H1 (cell line): ENCODE results near the gene SKAP2. TPM values are rescaled to one million over a fixed set of nuclear protein-coding genes. Genes with fewer than 3 reads are reported as not detected.

Source experiments
- CTCF ChIA-PET: fragments of 300-600 bp; sonication (Branson Sonifier 250); formaldehyde crosslinking; loops from one replicate; lab custom pipeline; 2021; ENCODE audit not compliant: partially characterized antibody; lab: Charles Lee
- POLR2A ChIA-PET: fragments of 300-600 bp; sonication (Branson Sonifier 250); formaldehyde crosslinking; loops from one replicate; lab custom pipeline; 2021; ENCODE audit warnings: inconsistent platforms; ENCODE audit not compliant: partially characterized antibody; lab: Charles Lee
- DNase-seq, 2 experiments: peaks; one replicate each; pipeline versions ENCODE4 v3.0.0 to v3.0.0-alpha.2; 2010 to 2022; ENCODE audit warnings: low spot score in 2 of 2, low read depth in 1 of 2, mixed read lengths in 1 of 2
- FAIRE-seq: peaks from 2 replicates; lab custom pipeline; 2011; peaks lifted over from hg19 to GRCh38; lab: Jason Lieb, UNC
- H2AFZ ChIP-seq: 2 replicates; pipeline ENCODE4 v1.8.1; 2012; ENCODE audit warnings: low read length, inconsistent platforms
- H2AK5ac ChIP-seq: 2 replicates; pipeline ENCODE4 v1.6.1; 2013; ENCODE audit warnings: low read depth, low read length
- H2BK120ac ChIP-seq: replicated peaks from 2 replicates; pipeline ENCODE3; 2013; ENCODE audit warnings: low read depth, low read length, inconsistent platforms
- H2BK12ac ChIP-seq: 2 replicates; pipeline ENCODE4 v1.6.1; 2013; ENCODE audit warnings: low read depth, low read length
- H2BK15ac ChIP-seq: 2 replicates; pipeline ENCODE4 v1.6.1; 2013; ENCODE audit warnings: low read length
- H2BK20ac ChIP-seq: 2 replicates; pipeline ENCODE4 v1.6.1; 2013; ENCODE audit warnings: low read length
- H2BK5ac ChIP-seq: 2 replicates; pipeline ENCODE4 v1.6.1; 2013; ENCODE audit warnings: low read depth, low read length
- H3K14ac ChIP-seq: 2 replicates; pipeline ENCODE4 v1.6.1; 2013; ENCODE audit warnings: inconsistent platforms; ENCODE audit not compliant: insufficient read length
- H3K18ac ChIP-seq: 2 replicates; pipeline ENCODE4 v1.6.1; 2013; ENCODE audit warnings: low read length; ENCODE audit errors: extremely low read depth
- H3K23ac ChIP-seq: 2 replicates; pipeline ENCODE4 v1.6.1; 2013; ENCODE audit warnings: inconsistent platforms; ENCODE audit not compliant: insufficient read length
- H3K23me2 ChIP-seq: 2 replicates; pipeline ENCODE4 v1.6.1; 2013; ENCODE audit warnings: low read depth, low read length
- H3K27ac ChIP-seq: 2 replicates; pipeline ENCODE4 v1.6.1; 2011; ENCODE audit warnings: low read depth, low read length, inconsistent platforms
- H3K27me3 ChIP-seq, 4 experiments: replicated peaks in 1 of 4; 1 replicate in 1 of 4; 2 replicates in 3 of 4; pipeline versions ENCODE4 v1.6.1 to v1.8.1; 2011 to 2013; ENCODE audit warnings: low read length in 3 of 4, mild to moderate bottlenecking in 3 of 4, inconsistent platforms in 2 of 4, mixed read lengths in 2 of 4, moderate library complexity in 1 of 4; ENCODE audit not compliant: control insufficient read depth in 3 of 4, insufficient read depth in 3 of 4; ENCODE audit errors: extremely low read depth in 1 of 4
- H3K36me3 ChIP-seq, 4 experiments: 2 replicates each; pipeline versions ENCODE4 v1.6.1 to v1.8.1; 2011 to 2013; ENCODE audit warnings: mild to moderate bottlenecking in 4 of 4, low read length in 3 of 4, moderate library complexity in 2 of 4, control low read depth in 1 of 4, inconsistent platforms in 1 of 4; ENCODE audit not compliant: insufficient read depth in 4 of 4, control insufficient read depth in 2 of 4
- H3K4ac ChIP-seq: replicated peaks from 2 replicates; pipeline ENCODE3; 2013; ENCODE audit warnings: low read length, low read depth, mixed read lengths, inconsistent platforms; ENCODE audit not compliant: insufficient read length
- H3K4me1 ChIP-seq, 4 experiments: replicated peaks in 1 of 4; 1 replicate in 1 of 4; 2 replicates in 3 of 4; pipeline versions ENCODE4 v1.6.1 to v1.8.1; 2011 to 2013; ENCODE audit warnings: low read length in 3 of 4, inconsistent platforms in 2 of 4, mixed read lengths in 1 of 4; ENCODE audit not compliant: insufficient read depth in 4 of 4, control insufficient read depth in 3 of 4
- H3K4me2 ChIP-seq, 2 experiments: 2 replicates each; pipeline versions ENCODE4 v1.6.1 to v1.8.1; 2011 to 2013; ENCODE audit warnings: low read depth in 2 of 2, low read length in 2 of 2, control low read depth in 1 of 2, inconsistent platforms in 1 of 2, mild to moderate bottlenecking in 1 of 2; ENCODE audit not compliant: insufficient read depth in 1 of 2
- H3K4me3 ChIP-seq, 4 experiments: fragments of 200-600, 300-600 bp in 1 of 4; sonication (generic), shearing (Covaris generic), sonication (Bioruptor Twin) in 1 of 4; 2 replicates each; pipeline versions ENCODE4 v1.5.1 to v1.8.1; 2011 to 2016; ENCODE audit warnings: low read length in 4 of 4, low read depth in 3 of 4, control low read depth in 2 of 4, inconsistent platforms in 2 of 4, mild to moderate bottlenecking in 2 of 4, mixed read lengths in 1 of 4, moderate library complexity in 1 of 4; ENCODE audit not compliant: insufficient read depth in 2 of 4; ENCODE audit errors: extremely low read depth in 1 of 4
- H3K56ac ChIP-seq: replicated peaks from 2 replicates; pipeline ENCODE3; 2013; ENCODE audit warnings: low read depth, mild to moderate bottlenecking, mixed read lengths, low read length, inconsistent platforms; ENCODE audit not compliant: insufficient read length
- H3K79me1 ChIP-seq: 2 replicates; pipeline ENCODE4 v1.6.1; 2013; ENCODE audit warnings: low read depth, low read length, control low read depth
- H3K79me2 ChIP-seq, 2 experiments: 2 replicates each; pipeline versions ENCODE4 v1.6.1 to v1.8.1; 2012 to 2013; ENCODE audit warnings: low read length in 2 of 2, mild to moderate bottlenecking in 2 of 2, inconsistent platforms in 1 of 2; ENCODE audit not compliant: insufficient read depth in 2 of 2, control insufficient read depth in 1 of 2
- H3K9ac ChIP-seq, 4 experiments: replicated peaks in 1 of 4; 1 replicate in 1 of 4; 2 replicates in 3 of 4; pipeline versions ENCODE4 v1.6.1 to v1.8.1; 2011 to 2013; ENCODE audit warnings: low read depth in 3 of 4, low read length in 3 of 4, control low read depth in 2 of 4, mild to moderate bottlenecking in 2 of 4, moderate library complexity in 2 of 4, inconsistent platforms in 1 of 4; ENCODE audit errors: extremely low read depth in 1 of 4
- H3K9me3 ChIP-seq, 2 experiments: 2 replicates each; pipeline versions ENCODE4 v1.6.1 to v1.8.1; 2012 to 2013; ENCODE audit warnings: mild to moderate bottlenecking in 2 of 2, moderate library complexity in 2 of 2, control low read depth in 1 of 2, inconsistent platforms in 1 of 2, low read depth in 1 of 2, low read length in 1 of 2, mixed read lengths in 1 of 2; ENCODE audit not compliant: insufficient read depth in 2 of 2
- H4K20me1 ChIP-seq, 2 experiments: replicated peaks in 1 of 2; 2 replicates each; pipeline versions ENCODE3 to v1.8.1; 2011 to 2013; ENCODE audit warnings: inconsistent platforms in 2 of 2, low read length in 2 of 2, mild to moderate bottlenecking in 1 of 2; ENCODE audit not compliant: insufficient read depth in 2 of 2, control insufficient read depth in 1 of 2
- H4K5ac ChIP-seq: 2 replicates; pipeline ENCODE4 v1.6.1; 2013; ENCODE audit warnings: low read length, low read depth, mixed read lengths, inconsistent platforms; ENCODE audit not compliant: insufficient read length
- H4K8ac ChIP-seq: 2 replicates; pipeline ENCODE4 v1.8.0; 2013; ENCODE audit warnings: mild to moderate bottlenecking, moderate library complexity, low read length, inconsistent platforms; ENCODE audit not compliant: insufficient read depth; ENCODE audit errors: extremely low read depth
- H4K91ac ChIP-seq: replicated peaks from 2 replicates; pipeline ENCODE3; 2013; ENCODE audit warnings: low read length, mixed read lengths, inconsistent platforms; ENCODE audit not compliant: insufficient read length
- CBX5 ChIP-seq: fragments of 300-800, 300-1000 bp; sonication (generic); IDR thresholded peaks from 2 replicates; pipeline ENCODE4 v1.7.1; 2016; ENCODE audit warnings: antibody characterized with exemption, low read length, low read depth
- CHD1 ChIP-seq: IDR thresholded peaks from 2 replicates; pipeline ENCODE4 v1.6.1; 2012; ENCODE audit warnings: low read depth, low read length, improper control_type of control experiment
- CHD2 ChIP-seq: IDR thresholded peaks from 2 replicates; pipeline ENCODE4 v1.6.1; 2012; ENCODE audit warnings: low read length, improper control_type of control experiment
- GTF2F1 ChIP-seq: IDR thresholded peaks from 2 replicates; pipeline ENCODE4 v1.6.1; 2012; ENCODE audit warnings: low read depth, low read length, improper control_type of control experiment, borderline replicate concordance
- HDAC6 ChIP-seq: IDR thresholded peaks from one replicate; pipeline ENCODE4 v1.7.1; 2012; ENCODE audit warnings: low read depth, mild to moderate bottlenecking, inconsistent platforms, low read length, moderate library complexity
- MAFK ChIP-seq: IDR thresholded peaks from 2 replicates; pipeline ENCODE4 v1.6.1; 2012; ENCODE audit warnings: low read depth, mild to moderate bottlenecking, improper control_type of control experiment, low read length
- MAX ChIP-seq: IDR thresholded peaks from 2 replicates; pipeline ENCODE4 v1.6.1; 2012; ENCODE audit warnings: inconsistent platforms
- POU5F1 ChIP-seq: IDR thresholded peaks from 2 replicates; pipeline ENCODE4 v1.6.1; 2011; ENCODE audit warnings: low read depth, mild to moderate bottlenecking, low read length, moderate library complexity
- RNF2 ChIP-seq: fragments of 200-900, 300-1000 bp; sonication (generic); IDR thresholded peaks from 2 replicates; pipeline ENCODE4 v1.7.1; 2016; ENCODE audit warnings: borderline replicate concordance, low read depth, mild to moderate bottlenecking, antibody characterized with exemption, low read length; ENCODE audit not compliant: poor library complexity, severe bottlenecking; ENCODE audit errors: missing control alignments
- SP2 ChIP-seq: IDR thresholded peaks from 2 replicates; pipeline ENCODE4 v1.6.1; 2012; ENCODE audit warnings: mild to moderate bottlenecking, low read length, inconsistent platforms
- TAF1 ChIP-seq: IDR thresholded peaks from 2 replicates; pipeline ENCODE4 v1.6.1; 2011; ENCODE audit warnings: mild to moderate bottlenecking, low read depth, low read length
- TBP ChIP-seq: IDR thresholded peaks from 2 replicates; pipeline ENCODE4 v1.6.1; 2011; ENCODE audit warnings: low read depth, low read length, improper control_type of control experiment
- TCF12 ChIP-seq: IDR thresholded peaks from 2 replicates; pipeline ENCODE4 v1.6.1; 2011; ENCODE audit warnings: low read depth, mild to moderate bottlenecking, low read length
- WGBS, 2 experiments: shearing (Covaris generic) in 1 of 2; methylation state at CpG; one replicate each; pipeline versions ENCODE4 v1.1.6 to v1.1.7; 2013 to 2015; ENCODE audit warnings: low lambda C conversion rate in 2 of 2, mixed read lengths in 2 of 2, inconsistent platforms in 1 of 2, low coverage in 1 of 2, missing lambda C conversion rate in 1 of 2; ENCODE audit not compliant: insufficient replicate concordance in 2 of 2, insufficient coverage in 1 of 2, insufficient read length in 1 of 2; ENCODE audit errors: extremely low coverage in 1 of 2, missing lambda C conversion rate in 1 of 2; 5-methylcytosine and 5-hydroxymethylcytosine counted together
- polyA plus RNA-seq, 7 experiments: library from polyadenylated mRNA; depleted of rRNA in 3 of 7; stranded (reverse) in 5 of 7; unstranded in 2 of 7; fragments of >200 nt in 5 of 7; fragments of 200-250 nt in 2 of 7; gene quantifications; 1 replicate in 5 of 7; 2 replicates in 1 of 7; 4 replicates in 1 of 7; pipeline versions ENCODE4 v1.2.1 to v1.2.3, GENCODE V29; 2011 to 2013; ENCODE audit warnings: missing spikeins in 2 of 7, mixed read lengths in 2 of 7
- total RNA-seq: library from RNA; stranded (reverse); fragmentation: NEBNext Ultra II Directional; extraction: Animal tissue kit (Norgen Biotek cat#: 25700); gene quantifications from 2 replicates; pipeline ENCODE4 v1.2.1, GENCODE V29; 2021

SKAP2 gene
- total and polyA plus RNA-seq, 2 of the 8 experiments (the other 6 are each of a cell fraction or from before 2014, with no cell fraction given) = 0.53 to 5.1 TPM

GRCh38 chr7:26898891-26899290 lies 34.5 kb upstream of the SKAP2 start:
- WGBS, 2 experiments = 90% methylated on average over 2 of the region's 2 CpGs; no CpG with 5 or more reads in 1 of the 2 experiments

More at GRCh38 chr7:26898891-26899290, 34.5 kb upstream of the SKAP2 start:
- Histone ChIP-seq H2BK5ac (no peak overlapping the region), H3K9ac (no peak overlapping the region), H3K23ac (no peak overlapping the region), H3K36me3 (no peaks in the 10 kb centered on the region), H4K20me1 (no peaks in the 10 kb centered on the region), H2AK5ac (no peak overlapping the region), H3K9me3 (no peaks in the 10 kb centered on the region), H3K4me1 (no peaks in the 10 kb centered on the region), H4K91ac (no peak overlapping the region), H3K4ac (no peak overlapping the region), H3K14ac (no peak overlapping the region), H2BK15ac (no peak overlapping the region), H2BK20ac (no peak overlapping the region), H2BK12ac (no peak overlapping the region), H3K23me2 (no peaks in the 10 kb centered on the region), H3K27me3 (no peaks in the 10 kb centered on the region; a peak in 1 of 7 replicates), H3K79me2 (no peaks in the 10 kb centered on the region), H3K18ac (no peak overlapping the region), H3K27ac (no peak overlapping the region), H4K8ac (no peak overlapping the region), H2AFZ (peak overlapping the region; percentile 50; the same call in 1 of the 2 replicates), H3K56ac (no peak overlapping the region), H3K4me3 (no peak overlapping the region), H4K5ac (no peak overlapping the region), H2BK120ac (no peak overlapping the region), H3K4me2 (no peak overlapping the region), H3K79me1 (no peaks in the 10 kb centered on the region)
- ChIA-PET CTCF (interaction anchor here (0.7 to 1.5 kb wide), 3 partner anchors 10 to 78 kb away, joined by 3 to 5 read pairs (median 4); no protein-coding TSS in a partner anchor), POLR2A (no interaction called here)
- DNase-seq = no peak
- no peak for FAIRE-seq
- TF ChIP-seq CBX5 = no peak
- TF ChIP-seq GTF2F1 = no peak
- TF ChIP-seq TAF1 = no peak
- TF ChIP-seq CHD1 = no peak
- no peak for TF ChIP-seq POU5F1
- no peak for TF ChIP-seq HDAC6
- TF ChIP-seq MAFK = no peak
- TF ChIP-seq TBP = no peak
- no peak for TF ChIP-seq RNF2
- TF ChIP-seq TCF12 = no peak
- TF ChIP-seq MAX = no peak
- TF ChIP-seq CHD2 = no peak
- TF ChIP-seq SP2 = no peak
